RWPE2 (cell line): ENCODE data around the gene TMEM131L.
"Not testable (repeated sequence)": the region's sequence is repeated elsewhere in the genome, so short reads cannot be mapped to it uniquely, and the experiment has no call there.

Source experiments
- ATAC-seq: fragments of 200-7000 bp; cut with Tn5 transposase; 3 replicates; pipeline ENCODE4 v1.9.1; 2021; ENCODE audit warnings: low read depth
- DNase-seq: peaks from one replicate; pipeline ENCODE4 v3.0.0-alpha.2; 2020; ENCODE audit warnings: low spot score
- H3K27ac ChIP-seq: fragments of 450-650 bp; 2 replicates; pipeline ENCODE4 v1.5.1; 2017; ENCODE audit warnings: mild to moderate bottlenecking; ENCODE audit not compliant: poor library complexity, severe bottlenecking
- H3K27me3 ChIP-seq: fragments of 250-450 bp; sonication (Bioruptor Pico); 2 replicates; pipeline ENCODE4 v1.5.1; 2021; ENCODE audit warnings: mild to moderate bottlenecking, moderate library complexity; ENCODE audit not compliant: insufficient read depth, poor library complexity, severe bottlenecking
- H3K36me3 ChIP-seq: fragments of 250-450 bp; sonication (Bioruptor Pico); 2 replicates; pipeline ENCODE4 v1.5.1; 2020; ENCODE audit warnings: low read depth, mild to moderate bottlenecking, moderate library complexity
- H3K4me1 ChIP-seq: fragments of 250-450 bp; sonication (Bioruptor Pico); 2 replicates; pipeline ENCODE4 v1.5.1; 2021; ENCODE audit warnings: mild to moderate bottlenecking, moderate library complexity; ENCODE audit not compliant: insufficient read depth, poor library complexity, severe bottlenecking
- H3K4me3 ChIP-seq: fragments of 250-450 bp; sonication (Bioruptor Pico); 2 replicates; pipeline ENCODE4 v1.5.1; 2021; ENCODE audit warnings: mild to moderate bottlenecking, moderate library complexity; ENCODE audit not compliant: severe bottlenecking
- H3K9me3 ChIP-seq: fragments of 250-450 bp; sonication (Bioruptor Pico); 2 replicates; pipeline ENCODE4 v1.5.1; 2021; ENCODE audit warnings: mild to moderate bottlenecking, moderate library complexity; ENCODE audit not compliant: severe bottlenecking
- CTCF ChIP-seq: fragments of 450-650 bp; IDR thresholded peaks from one replicate; pipeline ENCODE4 v1.5.1; 2017; ENCODE audit warnings: mild to moderate bottlenecking, moderate library complexity; ENCODE audit not compliant: poor library complexity, severe bottlenecking

TMEM131L gene

GRCh38 chr4:153545822-153546221 is 79.7 kb downstream of the TMEM131L start:
- no peaks in the 10 kb centered on the region for H3K36me3 ChIP-seq
- H3K4me3 ChIP-seq = no peak overlapping the region
- H3K9me3 ChIP-seq = no peaks in the 10 kb centered on the region
- no peak for TF ChIP-seq CTCF
- H3K27me3 ChIP-seq = no peaks in the 10 kb centered on the region
- DNase-seq (no peak), ATAC-seq (no peak)
- no peak overlapping the region for H3K27ac ChIP-seq
- H3K4me1 ChIP-seq = no peaks in the 10 kb centered on the region

DNA sequence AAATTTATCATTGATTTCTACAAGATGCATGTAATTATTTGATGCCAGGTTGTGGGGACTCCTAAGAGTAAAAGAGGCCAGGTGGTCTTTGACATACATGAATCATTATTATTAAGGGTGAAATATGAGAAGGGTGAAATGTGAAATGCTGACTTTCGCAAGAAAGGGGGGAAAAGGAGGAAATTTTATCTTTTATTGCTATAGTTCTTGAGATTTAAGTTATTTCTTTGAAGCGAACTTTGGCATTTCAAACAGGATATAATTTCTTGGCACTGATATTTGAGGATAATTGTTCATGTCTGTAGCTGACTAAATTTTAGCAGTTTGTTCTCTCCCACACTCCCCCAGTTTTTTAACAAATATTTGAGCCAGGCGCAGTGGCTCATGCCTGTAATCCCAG is 80.1 kb downstream of the TMEM131L start:
- no peak for TF ChIP-seq CTCF
- ATAC-seq = no peak
- DNase-seq = no peak
- H3K27me3 ChIP-seq = no peaks in the 10 kb centered on the region
- H3K9me3 ChIP-seq = no peaks in the 10 kb centered on the region
- H3K4me1 ChIP-seq = no peaks in the 10 kb centered on the region
- no peaks in the 10 kb centered on the region for H3K36me3 ChIP-seq
- no peak overlapping the region for H3K4me3 ChIP-seq
- H3K27ac ChIP-seq = no peak overlapping the region

- Histone ChIP-seq H3K36me3 (no peaks in the 10 kb centered on the region), H3K27ac (no peak overlapping the region), H3K4me1 (no peaks in the 10 kb centered on the region), H3K27me3 (no peaks in the 10 kb centered on the region), H3K9me3 (no peaks in the 10 kb centered on the region), H3K4me3 (no peak overlapping the region)
- ATAC-seq (no peak), DNase-seq (no peak)
- no peak for TF ChIP-seq CTCF
These were observed 81.4 kb downstream of the TMEM131L start for GRCh38 chr4:153547520-153547919.

GRCh38 chr4:153548907-153549306 is 82.7 kb downstream of the TMEM131L start:
- not testable (repeated sequence) for ATAC-seq, H3K4me1 ChIP-seq, H3K27ac ChIP-seq, H3K9me3 ChIP-seq, H3K27me3 ChIP-seq, H3K4me3 ChIP-seq, H3K36me3 ChIP-seq, DNase-seq

DNA sequence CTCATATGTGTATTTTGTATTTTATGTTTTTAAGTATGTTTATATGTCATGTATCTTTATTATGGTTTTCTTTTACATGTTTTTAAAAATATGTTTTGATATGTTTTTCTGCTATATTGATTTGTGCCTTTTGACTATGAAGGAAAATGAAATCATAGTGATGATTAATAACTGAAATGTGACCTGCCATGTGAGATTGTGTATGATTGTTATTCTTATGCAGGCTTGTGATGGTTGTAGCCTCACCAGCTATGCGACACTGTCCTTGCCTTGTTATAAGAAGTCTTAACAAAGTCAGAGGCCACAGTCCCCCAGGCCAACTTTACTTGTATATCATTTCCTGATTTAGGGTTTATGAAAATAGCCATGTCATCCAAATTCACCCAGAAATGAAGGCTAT is 83.2 kb downstream of the TMEM131L start:
- Histone ChIP-seq H3K36me3 (no peaks in the 10 kb centered on the region), H3K4me3 (no peak overlapping the region), H3K27me3 (no peaks in the 10 kb centered on the region), H3K4me1 (no peaks in the 10 kb centered on the region), H3K9me3 (no peaks in the 10 kb centered on the region), H3K27ac (no peak overlapping the region)
- no peak for DNase-seq
- TF ChIP-seq CTCF = no peak
- ATAC-seq = no peak
